Activated CD8-positive, alpha-beta memory T cell treated with anti-CD3 and anti-CD28 coated beads, Interleukin-2, amount 50 U/mL, for 1 hour (primary cell): ENCODE results near the gene KRTAP10-10.
"Not testable (repeated sequence)": the region's sequence is repeated elsewhere in the genome, so short reads cannot be mapped to it uniquely, and the experiment has no call there.

Experiments used
- DNase-seq: peaks from one replicate; pipeline ENCODE4 v3.0.0-alpha.2; 2020; ENCODE audit errors: extremely low read depth

Gene KRTAP10-10

DNA sequence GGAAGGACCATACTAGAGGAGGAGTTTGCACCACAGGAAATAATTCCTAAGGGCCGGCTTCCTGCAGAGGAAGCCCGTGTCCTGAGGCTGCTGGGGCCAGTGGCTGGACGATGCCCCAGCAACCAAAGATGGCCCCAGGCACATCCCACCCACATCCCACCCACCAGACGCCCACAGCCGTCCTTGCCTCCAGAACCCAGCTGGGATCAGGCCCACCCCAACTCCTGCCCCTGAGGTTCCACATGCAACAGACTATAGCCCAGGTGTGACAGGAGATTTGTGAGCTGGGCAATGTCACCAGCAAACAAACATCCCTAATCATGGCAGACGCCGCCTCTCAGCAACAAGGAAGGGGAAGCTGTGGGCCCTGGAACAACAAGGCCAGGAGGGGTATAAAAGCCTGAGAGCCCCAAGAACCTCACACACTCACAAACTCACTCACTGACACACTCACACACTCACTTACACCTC is 10.4 kb upstream of the KRTAP10-10 start, which contains the start of gene KRTAP10-9:
Gene KRTAP10-9 (plus strand): TSS at position 421 of the 471 bp plus-strand sequence. CDS start 79 bp downstream, outside the sequence.
- no peak for DNase-seq

DNA sequence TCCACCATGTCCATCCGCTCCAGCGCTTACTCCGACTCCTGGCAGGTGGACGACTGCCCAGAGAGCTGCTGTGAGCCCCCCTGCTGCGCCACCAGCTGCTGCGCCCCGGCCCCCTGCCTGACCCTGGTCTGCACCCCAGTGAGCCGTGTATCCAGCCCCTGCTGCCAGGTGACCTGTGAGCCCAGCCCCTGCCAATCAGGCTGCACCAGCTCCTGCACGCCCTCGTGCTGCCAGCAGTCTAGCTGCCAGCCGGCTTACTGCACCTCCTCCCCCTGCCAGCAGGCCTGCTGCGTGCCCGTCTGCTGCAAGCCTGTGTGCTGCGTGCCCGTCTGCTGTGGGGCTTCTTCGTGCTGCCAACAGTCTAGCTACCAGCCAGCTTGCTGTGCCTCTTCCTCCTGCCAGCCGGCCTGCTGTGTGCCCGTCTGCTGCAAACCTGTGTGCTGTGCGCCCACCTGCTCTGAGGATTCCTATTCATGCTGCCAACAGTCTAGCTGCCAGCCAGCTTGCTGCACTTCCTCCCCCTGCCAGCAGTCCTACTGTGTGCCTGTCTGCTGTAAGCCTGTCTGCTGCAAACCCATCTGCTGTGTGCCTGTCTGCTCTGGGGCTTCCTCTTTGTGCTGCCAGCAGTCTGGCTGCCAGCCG is 9.9 kb upstream of the KRTAP10-10 start:
- DNase-seq: not testable (repeated sequence)

DNA sequence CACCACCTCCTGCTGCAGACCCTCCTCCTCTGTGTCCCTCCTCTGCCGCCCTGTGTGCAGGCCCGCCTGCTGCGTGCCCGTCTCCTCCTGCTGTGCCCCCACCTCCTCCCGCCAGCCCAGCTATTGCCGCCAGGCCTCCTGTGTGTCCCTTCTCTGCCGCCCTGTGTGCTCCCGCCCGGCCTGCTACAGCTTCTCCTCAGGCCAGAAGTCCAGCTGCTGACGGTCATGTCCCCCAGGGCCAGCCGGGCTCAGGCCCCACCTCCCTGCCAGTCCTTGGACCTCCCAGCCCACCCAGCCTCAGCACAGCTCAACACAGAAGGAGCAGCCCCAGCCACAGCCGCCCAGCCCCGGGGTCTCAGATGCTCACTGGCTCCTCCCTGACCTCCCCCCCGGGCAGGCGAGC is 9.3 kb upstream of the KRTAP10-10 start:
- DNase-seq: not testable (repeated sequence)

DNA sequence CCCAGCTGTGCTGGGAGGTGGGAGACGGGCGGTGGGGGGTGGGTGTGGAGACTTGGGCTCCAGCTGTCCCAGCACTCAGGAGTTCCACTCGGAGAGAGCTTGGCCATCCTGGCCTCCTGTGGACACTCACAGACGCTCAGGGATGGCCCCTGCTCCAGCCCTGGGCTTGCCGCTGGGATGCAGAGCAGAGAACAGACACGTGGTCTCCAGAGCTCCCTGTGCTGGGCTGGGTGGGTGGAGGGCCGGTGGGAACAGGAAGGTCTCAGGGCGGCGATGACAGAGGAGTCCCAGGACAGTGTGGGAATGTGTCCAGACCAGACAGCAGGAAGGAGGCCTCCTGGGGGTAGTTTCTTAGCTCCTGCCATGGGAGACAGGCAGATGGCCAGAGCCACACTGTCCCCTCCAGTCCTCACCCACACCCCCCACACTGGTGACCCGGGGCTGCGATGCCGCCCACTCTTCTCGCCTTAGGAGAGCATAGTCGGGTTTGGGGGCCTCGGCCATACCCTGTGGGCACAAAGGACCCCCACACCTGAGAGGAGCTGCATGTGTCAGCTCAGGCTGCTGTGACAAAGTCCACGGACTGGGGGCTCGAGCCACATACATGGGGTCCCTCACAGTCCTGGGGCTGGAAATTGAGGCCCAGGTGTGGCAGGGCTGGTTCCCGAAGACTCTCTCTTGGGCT is 8.3 kb upstream of the KRTAP10-10 start:
- no peak for DNase-seq

DNA sequence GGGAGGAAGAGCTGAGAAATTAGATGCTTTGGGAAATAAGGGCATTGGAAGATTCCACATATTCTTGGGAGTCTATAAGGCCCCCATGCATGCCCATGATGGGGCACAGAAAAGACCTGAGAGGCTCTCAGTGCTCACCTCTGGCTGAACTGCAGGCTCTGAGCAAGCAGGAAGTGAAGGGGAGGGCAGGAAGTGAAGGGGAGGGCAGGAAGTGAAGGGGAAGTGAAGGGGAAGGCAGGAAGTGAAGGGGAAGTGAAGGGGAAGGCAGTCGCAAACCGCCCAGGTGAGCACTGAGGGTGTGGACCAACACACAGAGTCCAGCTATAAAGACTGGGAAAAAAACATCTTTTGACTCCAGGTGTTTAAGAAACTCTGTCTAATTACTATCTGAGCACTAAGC is 6.7 kb upstream of the KRTAP10-10 start:
- DNase-seq: no peak

DNA sequence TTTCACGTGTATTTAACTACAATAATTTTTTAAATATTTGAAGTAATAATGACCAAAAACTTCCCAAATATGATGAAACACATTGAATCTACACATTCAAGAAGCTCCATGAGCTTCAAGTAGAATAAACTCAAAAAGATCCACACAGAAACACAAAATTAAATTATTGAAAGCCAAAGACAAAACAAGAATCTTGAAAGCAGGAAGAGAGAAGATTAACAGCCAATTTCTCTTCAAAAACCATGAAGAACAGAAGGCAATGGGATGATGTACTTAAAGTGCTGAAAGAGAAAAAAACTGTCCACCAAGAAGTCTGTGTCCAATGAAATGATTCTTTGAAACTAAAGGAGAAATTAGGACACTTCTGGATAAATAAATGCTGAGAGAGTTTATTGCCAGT is 5.1 kb upstream of the KRTAP10-10 start:
- DNase-seq: no peak

DNA sequence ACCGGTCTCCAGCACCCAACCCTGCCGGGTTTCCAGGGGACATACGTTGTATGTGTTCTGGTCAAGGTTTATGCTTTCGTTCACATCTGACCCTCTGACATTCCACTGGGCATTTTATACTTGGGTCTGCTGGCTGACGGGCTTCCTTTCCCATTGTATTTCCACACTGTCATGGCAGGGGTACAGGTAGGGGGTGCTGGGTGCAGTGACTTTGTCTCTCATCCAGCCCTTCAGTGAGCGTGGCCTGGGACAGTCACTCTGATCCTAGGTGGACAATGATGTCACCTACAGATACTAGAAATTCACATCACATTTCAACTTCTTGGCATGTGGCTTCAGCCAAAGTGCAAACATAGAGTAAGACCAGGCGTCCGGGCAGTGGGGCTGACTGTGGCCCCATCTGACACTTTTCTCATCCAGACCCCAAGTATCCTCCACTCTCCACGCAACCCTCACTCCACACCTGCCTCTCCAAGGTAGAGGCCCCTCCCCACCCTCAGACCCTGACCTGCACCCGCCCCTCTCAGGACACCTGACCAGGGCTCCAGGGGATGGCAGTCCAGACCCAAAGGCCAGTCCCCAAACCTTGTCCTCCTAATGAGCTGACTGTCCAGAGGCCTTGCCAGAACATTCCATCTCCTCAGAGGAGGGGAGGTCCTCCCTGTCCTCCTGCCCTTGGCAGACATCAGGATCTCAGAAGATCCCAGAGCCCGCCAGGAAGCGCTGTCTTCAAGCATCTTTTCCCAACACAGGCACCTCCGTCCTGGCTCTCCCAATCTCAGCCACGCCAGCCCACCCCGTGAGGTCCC is 743 bp upstream of the KRTAP10-10 start:
- no peak for DNase-seq

DNA sequence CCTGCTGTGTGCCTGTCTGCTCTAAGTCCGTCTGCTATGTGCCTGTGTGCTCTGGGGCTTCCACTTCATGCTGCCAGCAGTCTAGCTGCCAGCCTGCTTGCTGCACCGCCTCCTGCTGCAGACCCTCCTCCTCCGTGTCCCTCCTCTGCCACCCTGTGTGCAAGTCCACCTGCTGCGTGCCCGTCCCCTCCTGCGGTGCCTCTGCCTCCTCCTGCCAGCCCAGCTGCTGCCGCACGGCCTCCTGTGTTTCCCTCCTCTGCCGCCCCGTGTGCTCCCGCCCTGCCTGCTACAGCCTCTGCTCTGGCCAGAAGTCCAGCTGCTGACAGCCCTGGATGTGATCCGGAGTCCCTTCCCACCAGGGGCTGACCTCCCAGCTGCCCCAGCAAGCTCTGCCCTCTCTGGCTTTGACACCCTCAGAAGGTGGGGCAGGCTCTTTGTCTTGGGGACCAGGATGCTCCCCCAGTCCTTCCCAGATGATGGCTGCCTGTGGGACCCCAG is 744 bp downstream of the KRTAP10-10 start:
- not testable (repeated sequence) for DNase-seq

DNA sequence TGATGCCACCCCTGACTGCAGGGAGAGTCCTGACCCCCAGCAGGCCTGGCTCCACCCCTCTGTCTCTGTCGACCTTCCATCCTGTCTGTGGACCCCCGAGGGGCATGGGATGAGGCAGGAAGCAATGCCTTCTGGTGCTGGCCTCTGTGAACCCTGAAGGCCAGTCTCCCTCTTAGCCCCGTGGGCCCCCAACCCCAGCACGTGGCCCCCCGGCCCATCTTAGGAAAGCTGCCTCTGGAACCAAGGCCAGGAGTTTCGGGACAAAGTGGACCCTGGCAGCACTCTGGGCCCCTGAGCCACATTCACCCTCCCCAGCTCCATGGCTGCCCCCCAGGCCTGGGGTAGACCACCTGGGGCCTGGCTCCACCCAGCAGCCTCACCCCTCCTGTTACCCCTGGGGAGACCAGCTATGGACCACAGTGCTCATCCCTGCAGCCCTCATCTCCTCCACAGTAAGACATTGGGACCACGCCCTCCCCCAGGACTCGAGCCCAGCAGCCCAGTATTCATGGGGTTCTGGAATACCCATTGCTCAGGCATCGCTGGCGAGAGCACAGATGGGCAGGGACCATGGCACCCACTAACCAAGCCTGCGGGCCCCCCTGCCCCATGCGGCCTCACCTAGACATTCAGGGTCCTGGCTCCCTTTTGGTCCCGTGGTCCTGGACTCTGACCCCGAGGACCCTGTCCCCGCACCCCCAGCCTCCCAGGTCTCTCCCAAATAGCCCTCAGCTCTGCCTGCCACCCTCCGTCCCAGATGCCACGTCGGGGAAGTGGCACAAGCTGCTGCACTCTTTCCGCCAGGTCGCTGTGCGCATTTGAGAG is 1.6 kb downstream of the KRTAP10-10 start:
- DNase-seq: not testable (repeated sequence)

DNA sequence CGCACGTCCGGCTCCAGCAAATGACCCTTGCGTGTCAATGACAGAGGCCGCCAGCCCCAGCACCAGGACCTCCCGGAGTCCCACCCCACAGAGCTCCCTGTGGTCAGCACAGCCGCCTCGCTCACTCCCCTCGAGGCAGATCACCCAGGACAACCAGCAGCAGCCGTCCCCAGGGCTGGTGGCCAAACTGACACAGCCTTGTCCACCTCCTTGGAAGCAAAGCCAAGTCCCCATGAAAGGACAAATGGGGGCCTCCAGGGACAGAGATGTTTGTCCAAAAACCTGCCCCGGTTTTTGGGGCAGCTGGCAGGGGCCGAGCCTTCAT is 2.1 kb downstream of the KRTAP10-10 start:
- DNase-seq: no peak

DNA sequence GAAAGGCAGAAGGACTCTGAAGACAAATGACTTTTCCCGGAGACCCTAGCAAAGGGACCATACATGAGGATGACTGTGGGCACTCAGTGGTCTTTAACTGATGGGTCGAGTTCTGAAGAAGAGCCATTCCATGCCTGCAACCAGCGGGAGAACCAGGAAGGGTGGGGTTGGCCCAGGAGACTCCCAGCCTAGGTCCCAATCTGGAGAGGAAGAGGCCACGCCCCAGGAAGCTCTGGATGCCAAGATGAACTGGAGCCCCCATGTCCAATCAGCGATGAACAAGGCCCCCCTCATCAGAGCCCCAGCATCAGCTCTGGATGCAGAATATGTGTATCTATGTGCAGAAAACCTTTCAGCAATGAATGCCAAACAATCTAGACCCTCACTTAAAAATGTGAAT is 3.6 kb downstream of the KRTAP10-10 start:
- no peak for DNase-seq

DNA sequence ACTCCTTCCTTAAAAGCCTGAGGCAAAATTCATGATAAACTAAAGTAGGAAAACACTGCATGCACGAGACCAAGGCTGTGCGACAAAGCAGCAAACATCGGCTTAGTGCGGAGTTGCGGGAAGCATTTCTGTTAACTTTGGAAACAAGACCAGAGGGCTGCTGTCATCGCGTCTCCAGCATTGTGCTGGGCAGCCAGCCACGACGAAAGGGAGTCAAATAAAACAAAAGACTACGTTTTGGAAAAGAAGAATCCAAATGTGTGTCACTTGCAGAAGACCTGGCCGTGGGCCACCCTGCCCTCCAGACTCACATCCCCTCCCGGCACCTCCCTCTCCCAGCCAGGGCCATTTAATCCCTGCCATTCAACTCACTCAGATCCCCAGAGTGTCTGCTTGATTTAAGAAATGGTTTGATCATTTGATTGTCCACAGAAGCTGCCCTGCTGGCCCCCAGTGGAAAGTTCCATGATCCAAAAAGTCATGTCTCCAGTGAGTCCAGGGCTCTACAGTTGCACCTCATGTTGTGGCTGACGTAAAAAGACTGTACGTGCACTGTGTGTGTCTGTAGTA is 6.7 kb downstream of the KRTAP10-10 start:
- DNase-seq: no peak

DNA sequence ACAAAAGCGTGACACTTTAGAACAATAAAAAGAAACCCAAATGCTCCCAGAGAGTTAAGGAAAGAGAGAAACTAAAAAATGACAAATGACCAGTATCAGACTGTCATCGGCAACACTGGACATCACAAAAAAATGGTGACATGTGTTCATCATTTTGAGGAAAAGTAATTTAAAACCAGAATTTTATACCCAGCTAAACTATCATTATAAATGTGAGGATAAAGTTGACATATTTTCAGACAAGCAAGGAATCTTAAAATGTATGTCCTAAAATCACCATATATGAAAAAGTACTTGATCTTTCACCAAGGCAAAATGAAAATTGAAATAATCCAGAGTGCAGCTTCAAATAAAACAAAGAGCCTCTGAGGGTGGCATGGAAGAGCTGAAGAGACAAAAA is 7.7 kb downstream of the KRTAP10-10 start:
- no peak for DNase-seq

DNA sequence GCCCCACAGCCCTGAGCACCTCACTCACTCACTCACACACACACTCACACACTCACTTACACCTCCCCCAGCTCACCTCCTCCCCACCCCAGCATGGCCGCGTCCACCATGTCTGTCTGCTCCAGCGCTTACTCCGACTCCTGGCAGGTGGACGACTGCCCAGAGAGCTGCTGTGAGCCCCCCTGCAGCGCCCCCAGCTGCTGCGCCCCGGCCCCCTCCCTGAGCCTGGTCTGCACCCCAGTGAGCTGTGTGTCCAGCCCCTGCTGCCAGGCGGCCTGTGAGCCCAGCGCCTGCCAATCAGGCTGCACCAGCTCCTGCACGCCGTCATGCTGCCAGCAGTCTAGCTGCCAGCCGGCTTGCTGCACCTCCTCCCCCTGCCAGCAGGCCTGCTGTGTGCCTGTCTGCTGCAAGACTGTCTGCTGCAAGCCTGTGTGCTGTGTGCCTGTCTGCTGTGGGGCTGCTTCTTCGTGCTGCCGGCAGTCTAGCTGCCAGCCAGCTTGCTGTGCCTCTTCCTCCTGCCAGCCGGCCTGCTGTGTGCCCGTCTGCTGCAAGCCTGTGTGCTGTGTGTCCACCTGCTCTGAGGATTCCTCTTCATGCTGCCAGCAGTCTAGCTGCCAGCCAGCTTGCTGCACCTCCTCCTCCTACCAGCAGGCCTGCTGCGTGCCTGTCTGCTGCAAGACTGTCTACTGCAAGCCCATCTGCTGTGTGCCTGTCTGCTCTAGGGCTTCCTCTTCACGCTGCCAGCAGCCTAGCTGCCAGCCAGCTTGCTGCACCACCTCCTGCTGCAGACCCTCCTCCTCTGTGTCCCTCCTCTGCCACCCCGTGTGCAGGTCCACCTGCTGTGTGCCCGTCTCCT is 9.4 kb downstream of the KRTAP10-10 start, which contains the start of gene KRTAP10-11:
Gene KRTAP10-11 (plus strand): TSS at position 49 of the 856 bp plus-strand sequence. CDS start 45 bp downstream, at position 94.
- not testable (repeated sequence) for DNase-seq

DNA sequence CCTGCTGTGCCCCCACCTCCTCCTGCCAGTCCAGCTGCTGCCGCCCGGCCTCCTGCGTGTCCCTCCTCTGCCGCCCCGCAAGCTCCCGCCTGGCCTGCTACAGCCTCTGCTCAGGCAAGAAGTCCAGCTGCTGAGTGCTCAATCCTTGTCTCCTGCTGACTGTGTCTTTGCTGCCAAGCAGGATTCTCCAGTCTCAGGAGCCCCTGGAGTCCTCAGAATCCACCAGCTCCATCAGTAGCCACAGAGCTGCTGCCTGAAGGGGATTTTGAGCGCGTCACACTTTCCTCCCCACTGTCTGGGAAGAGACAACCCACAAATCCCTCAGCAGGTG is 10.0 kb downstream of the KRTAP10-10 start:
- DNase-seq: no peak

DNA sequence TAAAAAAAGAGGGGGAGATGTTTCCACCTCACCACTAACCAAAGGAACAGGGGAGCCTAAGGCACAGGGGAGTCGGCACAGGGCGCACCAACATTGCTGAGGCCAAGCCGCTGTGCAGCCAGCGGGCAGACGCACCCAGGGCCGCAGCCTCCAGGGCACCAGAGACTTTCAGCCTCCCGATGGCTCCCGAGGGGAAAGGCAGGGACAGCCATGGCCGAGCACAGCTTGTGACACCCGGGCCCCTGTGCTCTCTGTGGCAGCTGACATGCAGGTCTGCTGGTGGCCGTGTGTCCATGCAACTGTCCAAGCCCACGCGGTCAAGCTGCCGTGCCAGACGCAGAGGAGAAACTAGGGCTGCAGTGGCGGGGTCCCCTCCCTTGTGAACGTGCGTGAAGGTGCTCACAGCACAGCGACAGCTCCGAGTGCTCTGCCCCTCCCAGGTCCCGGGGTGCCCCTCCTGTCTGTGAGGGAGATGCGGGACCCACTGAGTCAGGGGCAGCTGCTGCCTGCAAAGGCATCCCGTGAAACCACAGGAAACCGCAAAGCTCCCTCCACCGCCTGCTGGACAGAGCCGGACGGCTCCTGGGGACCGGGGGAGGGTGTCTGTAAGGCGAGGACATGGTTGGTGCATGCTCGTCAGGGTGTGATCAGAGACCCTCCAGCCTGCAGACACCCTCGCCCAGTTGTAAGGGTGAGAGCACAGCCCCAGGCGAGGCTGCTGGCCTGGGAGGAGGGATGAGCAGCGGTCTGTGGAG is 11.6 kb downstream of the KRTAP10-10 start:
- no peak for DNase-seq

DNA sequence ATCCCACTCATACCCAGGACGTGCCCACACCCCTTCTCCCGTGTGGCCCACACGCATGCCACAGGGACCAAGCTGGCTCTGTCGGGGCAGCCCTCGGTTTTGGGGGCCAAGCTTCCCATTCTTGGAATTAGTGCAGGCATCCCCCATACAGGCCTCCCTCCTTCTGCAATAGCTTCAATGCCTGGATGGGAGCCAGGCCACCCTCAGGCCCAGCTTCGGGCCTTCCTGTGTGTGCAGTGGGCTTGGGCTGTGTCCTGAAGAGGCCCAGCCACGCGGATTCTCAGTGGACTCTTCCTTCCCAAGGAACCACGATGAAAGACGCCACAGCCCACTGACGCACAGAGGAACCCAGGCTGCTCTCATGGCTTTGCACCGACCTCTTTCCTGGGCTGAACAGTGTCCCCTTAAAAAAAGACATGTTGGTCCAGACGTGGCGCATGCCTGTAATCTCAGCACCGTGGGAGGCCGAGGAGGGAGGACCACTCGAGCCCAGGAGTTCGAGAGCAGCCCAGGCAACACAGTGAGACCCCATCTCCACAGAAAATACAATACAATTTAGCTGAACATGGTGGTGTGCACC is 12.5 kb downstream of the KRTAP10-10 start:
- no peak for DNase-seq

DNA sequence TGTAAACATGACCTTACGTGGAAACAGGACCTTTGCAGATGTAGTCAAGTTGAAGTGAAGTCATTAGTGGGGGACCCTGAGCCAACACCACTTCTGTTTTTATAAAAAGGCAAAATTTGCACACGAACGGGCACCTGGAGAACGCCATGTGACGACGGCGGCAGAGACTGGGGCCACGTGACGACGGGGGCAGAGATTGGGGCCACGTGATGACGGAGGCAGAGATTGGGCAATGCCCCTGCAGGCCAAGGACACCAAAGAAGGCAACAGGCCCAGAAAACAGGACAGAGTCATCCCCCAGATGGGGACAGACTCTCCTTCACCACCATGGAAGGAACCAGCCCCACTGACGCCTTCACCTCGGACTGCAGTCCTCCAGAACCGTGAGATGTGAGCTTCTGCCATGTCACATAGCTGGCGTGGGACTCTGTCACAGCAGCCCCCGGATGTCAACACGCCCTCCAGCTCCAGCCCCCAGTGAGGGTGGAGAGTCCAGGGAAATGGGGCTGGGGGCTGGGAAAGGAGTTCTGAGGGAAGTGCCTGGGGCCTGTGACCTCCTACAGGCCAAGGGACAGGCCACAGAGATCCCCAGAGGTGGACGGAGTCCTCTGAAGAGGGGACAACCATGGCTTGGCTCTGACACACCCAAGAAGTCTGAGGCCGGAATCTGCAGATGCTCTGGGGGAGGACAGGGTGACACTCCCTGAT is 13.3 kb downstream of the KRTAP10-10 start:
- DNase-seq: no peak
